Measurements from ENCODE around the gene CYSLTR2. TPM values are rescaled to one million over a fixed set of nuclear protein-coding genes. Genes with fewer than 3 reads are reported as not detected.

The CYSLTR2 gene
- total RNA-seq, 1 experiment from 2014 or later: not detected

DNA sequence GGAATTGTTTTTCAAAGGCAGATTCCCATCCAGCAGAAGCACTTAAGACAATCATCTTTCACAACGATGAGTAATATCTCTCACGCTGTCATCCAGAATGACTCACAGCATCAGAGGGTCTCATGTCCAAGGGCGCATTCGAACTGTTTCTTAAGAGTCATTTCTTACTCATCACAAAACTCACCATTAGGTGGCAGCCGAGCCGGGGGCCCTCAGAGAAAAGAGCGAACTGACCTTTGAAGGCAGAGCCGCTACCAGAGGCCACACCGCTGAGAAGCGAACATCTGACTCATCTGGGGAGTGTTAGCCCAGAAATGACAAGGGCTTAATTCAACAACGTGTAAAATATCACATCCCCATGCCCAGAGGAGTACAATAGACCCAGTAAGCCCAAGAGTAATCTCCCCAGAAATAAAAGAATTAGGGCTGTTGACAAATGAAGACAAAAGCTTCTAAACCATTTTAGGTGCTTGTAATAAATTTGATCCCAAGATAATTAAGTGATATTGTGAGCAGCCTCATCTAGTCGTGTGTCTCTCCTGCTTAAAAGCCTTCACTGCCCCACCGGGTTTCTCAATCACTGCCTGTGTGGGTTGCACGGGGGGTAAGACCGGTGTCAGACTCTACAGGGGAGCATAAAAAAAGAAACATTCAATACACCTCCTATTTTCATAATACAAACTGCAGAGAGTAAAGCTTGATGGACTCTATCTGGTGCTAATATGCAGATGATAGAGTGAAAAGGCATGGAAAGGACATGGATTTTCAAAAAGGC, 96.2 kb downstream of the CYSLTR2 start:
- TF ChIP-seq, protein P1, sequence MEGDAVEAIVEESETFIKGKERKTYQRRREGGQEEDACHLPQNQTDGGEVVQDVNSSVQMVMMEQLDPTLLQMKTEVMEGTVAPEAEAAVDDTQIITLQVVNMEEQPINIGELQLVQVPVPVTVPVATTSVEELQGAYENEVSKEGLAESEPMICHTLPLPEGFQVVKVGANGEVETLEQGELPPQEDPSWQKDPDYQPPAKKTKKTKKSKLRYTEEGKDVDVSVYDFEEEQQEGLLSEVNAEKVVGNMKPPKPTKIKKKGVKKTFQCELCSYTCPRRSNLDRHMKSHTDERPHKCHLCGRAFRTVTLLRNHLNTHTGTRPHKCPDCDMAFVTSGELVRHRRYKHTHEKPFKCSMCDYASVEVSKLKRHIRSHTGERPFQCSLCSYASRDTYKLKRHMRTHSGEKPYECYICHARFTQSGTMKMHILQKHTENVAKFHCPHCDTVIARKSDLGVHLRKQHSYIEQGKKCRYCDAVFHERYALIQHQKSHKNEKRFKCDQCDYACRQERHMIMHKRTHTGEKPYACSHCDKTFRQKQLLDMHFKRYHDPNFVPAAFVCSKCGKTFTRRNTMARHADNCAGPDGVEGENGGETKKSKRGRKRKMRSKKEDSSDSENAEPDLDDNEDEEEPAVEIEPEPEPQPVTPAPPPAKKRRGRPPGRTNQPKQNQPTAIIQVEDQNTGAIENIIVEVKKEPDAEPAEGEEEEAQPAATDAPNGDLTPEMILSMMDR (conservative IDR thresholded peaks at IDR 0.05): peak; percentile 64
- no peak for TF ChIP-seq EZH2 (IDR thresholded peaks at IDR 0.05; ENCODE audit: low read depth)
- no peaks in the 10 kb centered on the region for H3F3A ChIP-seq (ENCODE audit: insufficient read depth, low read depth)
- H3K9me3 ChIP-seq (ENCODE audit: insufficient read depth, low read depth): no peaks in the 10 kb centered on the region
- no peaks in the 10 kb centered on the region for H3K27me3 ChIP-seq (ENCODE audit: insufficient read depth, low read depth)
- CTCF ChIA-PET: no interaction called here
- no peak overlapping the region for H3K27ac ChIP-seq
- peak; percentile 62 to 77 for DNase-seq
- H3K79me2 ChIP-seq (ENCODE audit: low read depth): no peaks in the 10 kb centered on the region
- no peak overlapping the region for H3K4me2 ChIP-seq
- H3K36me3 ChIP-seq (ENCODE audit: low read depth): no peaks in the 10 kb centered on the region
- no TSS peak for BruUV-seq (replicated peaks)
- H3K4me3 ChIP-seq: no peak overlapping the region
- POLR2A ChIA-PET (ENCODE audit: unreplicated experiment): interaction anchor here (0.6 kb wide), 1 partner anchor 711 kb away, joined by 3 read pairs; no protein-coding TSS in a partner anchor
- intact Hi-C loops (cut with micrococcal nuclease; ENCODE audit: unreplicated experiment): loop anchor here (5.0 kb wide), 1 partner anchor 153 kb away; no protein-coding TSS in a partner anchor
- H2AFZ ChIP-seq: no peak overlapping the region
- no peaks in the 10 kb centered on the region for H3K4me1 ChIP-seq (replicated peaks; ENCODE audit: insufficient read depth)
- no peaks in the 10 kb centered on the region for H3K9me2 ChIP-seq (ENCODE audit: insufficient read depth)
- no peaks in the 10 kb centered on the region for H4K20me1 ChIP-seq (ENCODE audit: insufficient read depth)

DNA sequence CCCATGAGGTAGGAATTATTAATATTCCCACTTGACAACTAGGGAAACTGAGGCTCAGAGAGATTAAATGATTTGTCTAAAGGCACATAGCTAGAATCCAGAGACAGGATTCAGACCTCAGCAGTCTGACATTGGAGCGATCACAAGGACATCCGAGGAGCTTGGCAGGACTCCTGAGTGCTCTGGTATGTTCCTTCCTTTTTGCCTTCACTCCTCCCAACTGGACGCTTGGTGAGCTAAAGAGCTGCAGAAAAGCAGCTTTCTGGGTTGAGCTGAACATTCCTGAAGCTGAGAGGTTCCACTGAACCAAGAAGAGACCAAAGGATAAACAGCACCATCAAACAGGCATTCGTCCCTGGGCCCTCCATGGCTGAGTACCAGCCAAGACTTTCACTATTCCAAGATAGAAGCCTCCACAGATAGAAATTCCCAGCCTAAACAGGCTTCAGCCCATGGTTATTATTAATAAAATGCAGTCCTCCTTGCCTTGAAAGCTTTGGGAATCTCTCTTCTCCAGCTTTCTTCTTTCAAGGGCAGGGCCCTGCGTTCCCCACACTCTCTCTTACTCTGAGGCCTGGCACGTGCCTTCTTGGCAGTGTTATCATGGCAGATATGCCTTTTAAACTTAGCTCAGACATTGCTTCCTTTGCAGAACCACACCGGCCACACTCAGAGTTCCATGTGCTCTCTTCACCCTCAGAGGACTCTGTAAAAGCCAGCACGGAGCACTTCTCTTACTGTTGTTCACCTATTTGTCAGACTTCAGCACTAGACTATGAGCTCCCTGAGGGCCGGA, 97.1 kb downstream of the CYSLTR2 start:
- ChIA-PET POLR2A (ENCODE audit: unreplicated experiment) (no interaction called here), CTCF (interaction anchor here (0.6 kb wide), 1 partner anchor 312 kb away, joined by 3 read pairs; no protein-coding TSS in a partner anchor)
- Histone ChIP-seq H3K4me1 (replicated peaks; ENCODE audit: insufficient read depth) (no peaks in the 10 kb centered on the region), H4K20me1 (ENCODE audit: insufficient read depth) (no peaks in the 10 kb centered on the region), H3K4me2 (no peak overlapping the region), H3K4me3 (no peak overlapping the region), H3K27me3 (ENCODE audit: insufficient read depth, low read depth) (no peaks in the 10 kb centered on the region), H3K36me3 (ENCODE audit: low read depth) (no peaks in the 10 kb centered on the region), H3K9me2 (ENCODE audit: insufficient read depth) (no peaks in the 10 kb centered on the region), H3K9me3 (ENCODE audit: insufficient read depth, low read depth) (no peaks in the 10 kb centered on the region), H2AFZ (no peak overlapping the region), H3K79me2 (ENCODE audit: low read depth) (no peaks in the 10 kb centered on the region), H3K27ac (no peak overlapping the region), H3F3A (ENCODE audit: insufficient read depth, low read depth) (no peaks in the 10 kb centered on the region)
- TF ChIP-seq, protein P1 (conservative IDR thresholded peaks at IDR 0.05): no peak
- no peak for TF ChIP-seq EZH2 (IDR thresholded peaks at IDR 0.05; ENCODE audit: low read depth)
- intact Hi-C loops (cut with micrococcal nuclease; ENCODE audit: unreplicated experiment): no loop called here
- no TSS peak for BruUV-seq (replicated peaks)
- no peak for DNase-seq

DNA sequence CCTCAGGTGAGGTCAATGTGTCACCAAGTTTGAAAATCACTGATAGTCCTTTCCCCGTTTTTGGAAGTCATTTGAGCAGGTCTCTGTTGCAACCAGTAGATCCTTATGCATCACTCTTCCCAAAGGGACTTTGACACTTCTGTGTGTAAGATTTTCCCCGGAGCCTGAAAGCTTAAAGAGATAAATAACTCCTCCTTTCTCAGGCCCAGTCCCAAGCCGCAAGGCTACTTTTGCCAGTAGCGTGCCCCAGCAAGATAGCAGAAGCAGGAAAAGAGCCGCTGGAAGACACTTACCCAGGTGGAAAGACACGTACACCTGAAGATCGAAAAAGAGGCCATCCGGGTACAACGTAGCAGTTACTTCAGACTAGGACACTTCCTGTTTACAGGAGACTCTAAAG, 106.9 kb downstream of the CYSLTR2 start:
- BruUV-seq (replicated peaks): no TSS peak
- DNase-seq: no peak
- TF ChIP-seq EZH2 (IDR thresholded peaks at IDR 0.05; ENCODE audit: low read depth): no peak
- TF ChIP-seq, protein P1 (conservative IDR thresholded peaks at IDR 0.05): no peak
- CTCF ChIA-PET: no interaction called here
- H2AFZ ChIP-seq: no peak overlapping the region
- H3K79me2 ChIP-seq (ENCODE audit: low read depth): no peaks in the 10 kb centered on the region
- H3K36me3 ChIP-seq (ENCODE audit: low read depth): no peaks in the 10 kb centered on the region
- no peaks in the 10 kb centered on the region for H3K27me3 ChIP-seq (ENCODE audit: insufficient read depth, low read depth)
- no peak overlapping the region for H3K27ac ChIP-seq
- H3K4me2 ChIP-seq: no peak overlapping the region
- POLR2A ChIA-PET (ENCODE audit: unreplicated experiment): no interaction called here
- H3K4me1 ChIP-seq (replicated peaks; ENCODE audit: insufficient read depth): no peaks in the 10 kb centered on the region
- H3K4me3 ChIP-seq: no peak overlapping the region
- H3K9me2 ChIP-seq (ENCODE audit: insufficient read depth): no peaks in the 10 kb centered on the region
- no peaks in the 10 kb centered on the region; the same call in 1 of the 2 replicates for H4K20me1 ChIP-seq (ENCODE audit: insufficient read depth)
- H3F3A ChIP-seq (ENCODE audit: insufficient read depth, low read depth): no peaks in the 10 kb centered on the region
- intact Hi-C loops (cut with micrococcal nuclease; ENCODE audit: unreplicated experiment): loop anchor here (10.0 kb wide), 2 partner anchors 636 to 1156 kb away; no protein-coding TSS in a partner anchor
- 0 out of 2 replicates have a peak, but pooled peaks cover 2% of the 10 kb centered on the region for H3K9me3 ChIP-seq (ENCODE audit: insufficient read depth, low read depth)

Other genes starting within 250 kb of the CYSLTR2 start
- 2.7 TPM in 2 replicates for gene LPAR6, start 240.8 kb upstream of the CYSLTR2 start, total RNA-seq (2021)
- 1.7 and 2.6 TPM in 2 replicates for gene RCBTB2, start 120.8 kb upstream of the CYSLTR2 start, total RNA-seq (2021)

Data from PC-9 (cell line).